Neural progenitor cell (in vitro differentiated cells): ENCODE measurements around the gene KIRREL3.
"Not testable (repeated sequence)": the region's sequence is repeated elsewhere in the genome, so short reads cannot be mapped to it uniquely, and the experiment has no call there.

Experiments used
- EZH2 ChIP-seq: fragments of 200-600 bp; sonication (generic); IDR thresholded peaks from 2 replicates; pipeline ENCODE4 v1.6.1; 2017; ENCODE audit warnings: antibody characterized with exemption, mild to moderate bottlenecking, moderate library complexity
- EZH2phosphoT487 ChIP-seq: fragments of 200-600 bp; sonication (generic); IDR thresholded peaks from 2 replicates; pipeline ENCODE4 v1.6.1; 2017; ENCODE audit warnings: antibody characterized with exemption
- TF ChIP-seq, protein P1 (sequence below): fragments of 200-600 bp; sonication (generic); IDR thresholded peaks from 2 replicates; pipeline ENCODE4 v1.5.1; 2017; ENCODE audit warnings: antibody characterized with exemption, mild to moderate bottlenecking

DNA sequence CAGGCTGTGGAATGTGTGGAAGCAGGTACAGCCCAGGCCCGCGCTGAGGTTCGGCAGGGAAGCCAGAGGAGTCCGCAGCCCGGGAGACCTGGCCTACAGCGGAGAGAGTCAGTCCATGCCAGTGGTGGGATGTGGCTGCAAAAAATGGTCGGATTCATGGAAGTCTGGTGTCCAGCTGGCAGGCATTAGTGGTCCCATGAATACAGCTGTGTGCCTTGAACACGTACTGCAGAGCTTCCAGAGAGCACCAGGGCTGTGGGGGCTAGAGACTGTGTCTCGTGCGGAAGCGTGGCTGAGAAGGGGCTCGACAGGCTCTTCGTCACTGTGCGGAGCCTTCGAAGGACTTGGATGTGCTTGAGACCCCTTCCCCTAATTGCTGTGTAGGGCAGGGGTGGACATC lies 604.3 kb downstream of the KIRREL3 start:
- not testable (repeated sequence) for TF ChIP-seq EZH2phosphoT487, EZH2
- TF ChIP-seq, protein P1, sequence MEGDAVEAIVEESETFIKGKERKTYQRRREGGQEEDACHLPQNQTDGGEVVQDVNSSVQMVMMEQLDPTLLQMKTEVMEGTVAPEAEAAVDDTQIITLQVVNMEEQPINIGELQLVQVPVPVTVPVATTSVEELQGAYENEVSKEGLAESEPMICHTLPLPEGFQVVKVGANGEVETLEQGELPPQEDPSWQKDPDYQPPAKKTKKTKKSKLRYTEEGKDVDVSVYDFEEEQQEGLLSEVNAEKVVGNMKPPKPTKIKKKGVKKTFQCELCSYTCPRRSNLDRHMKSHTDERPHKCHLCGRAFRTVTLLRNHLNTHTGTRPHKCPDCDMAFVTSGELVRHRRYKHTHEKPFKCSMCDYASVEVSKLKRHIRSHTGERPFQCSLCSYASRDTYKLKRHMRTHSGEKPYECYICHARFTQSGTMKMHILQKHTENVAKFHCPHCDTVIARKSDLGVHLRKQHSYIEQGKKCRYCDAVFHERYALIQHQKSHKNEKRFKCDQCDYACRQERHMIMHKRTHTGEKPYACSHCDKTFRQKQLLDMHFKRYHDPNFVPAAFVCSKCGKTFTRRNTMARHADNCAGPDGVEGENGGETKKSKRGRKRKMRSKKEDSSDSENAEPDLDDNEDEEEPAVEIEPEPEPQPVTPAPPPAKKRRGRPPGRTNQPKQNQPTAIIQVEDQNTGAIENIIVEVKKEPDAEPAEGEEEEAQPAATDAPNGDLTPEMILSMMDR = not testable (repeated sequence)
